A673 (cell line): ENCODE results near the gene WNK1. TPM values are rescaled to one million over a fixed set of nuclear protein-coding genes. Genes with fewer than 3 reads are reported as not detected.
A peak's percentile ranks its signal among the peaks of the same experiment; 100 is the strongest.

Source experiments
- BruUV-seq: library from RNA; stranded (reverse); fragments of 400-500 nt; replicated peaks from 2 replicates; lab custom pipeline; 2021; lab: Mats Ljungman, UMichigan
- CTCF ChIA-PET: fragments of 300-600 bp; sonication (Branson Sonifier 250); formaldehyde crosslinking; loops from one replicate; lab custom pipeline; 2022; ENCODE audit warnings: antibody characterized with exemption; lab: Charles Lee
- POLR2A ChIA-PET: fragments of 300-600 bp; sonication (Branson Sonifier 250); formaldehyde crosslinking; loops from one replicate; lab custom pipeline; 2022; ENCODE audit warnings: antibody characterized with exemption; ENCODE audit not compliant: low non-redundant PET; lab: Charles Lee
- DNase-seq: peaks from one replicate; pipeline ENCODE4 v3.0.0-alpha.2; 2015; ENCODE audit warnings: low spot score
- H3K27ac ChIP-seq: fragments of 200-600 bp; sonication (generic); 2 replicates; pipeline ENCODE4 v1.5.1; 2016; ENCODE audit warnings: mixed run types, low read depth, mild to moderate bottlenecking, mixed read lengths, antibody characterized with exemption, low read length; ENCODE audit not compliant: poor library complexity, severe bottlenecking
- H3K27me3 ChIP-seq: fragments of 200-600 bp; sonication (generic); replicated peaks from 2 replicates; pipeline ENCODE4 v1.6.1; 2017; ENCODE audit warnings: mixed run types, low read depth, mild to moderate bottlenecking, mixed read lengths, antibody characterized with exemption, low read length; ENCODE audit not compliant: insufficient read depth, poor library complexity
- H3K36me3 ChIP-seq: fragments of 200-600 bp; sonication (generic); 2 replicates; pipeline ENCODE4 v1.6.1; 2016; ENCODE audit warnings: mixed run types, mild to moderate bottlenecking, mixed read lengths, antibody characterized with exemption, low read length; ENCODE audit not compliant: insufficient read depth, poor library complexity, severe bottlenecking
- H3K4me1 ChIP-seq: fragments of 200-600 bp; sonication (generic); 2 replicates; pipeline ENCODE4 v1.6.1; 2017; ENCODE audit warnings: mixed run types, mild to moderate bottlenecking, mixed read lengths, antibody characterized with exemption, low read length; ENCODE audit not compliant: insufficient read depth, poor library complexity, severe bottlenecking
- H3K4me3 ChIP-seq: fragments of 200-600 bp; sonication (generic); 2 replicates; pipeline ENCODE4 v1.5.1; 2016; ENCODE audit warnings: low read depth, mixed run types, mild to moderate bottlenecking, mixed read lengths, low read length; ENCODE audit not compliant: poor library complexity, severe bottlenecking
- H3K9me3 ChIP-seq: fragments of 200-600 bp; sonication (generic); 2 replicates; pipeline ENCODE4 v1.6.1; 2016; ENCODE audit warnings: mixed run types, low read depth, mild to moderate bottlenecking, mixed read lengths, antibody characterized with exemption, low read length; ENCODE audit not compliant: poor library complexity, severe bottlenecking
- CTCF ChIP-seq: fragments of 300-800, 200-600 bp; sonication (generic); conservative IDR thresholded peaks from 2 replicates; pipeline ENCODE4 v1.5.1; 2017; ENCODE audit warnings: low read depth, mild to moderate bottlenecking, antibody characterized with exemption, low read length, moderate library complexity, mixed read lengths
- EZH2 ChIP-seq: fragments of 200-600 bp; sonication (generic); IDR thresholded peaks from 2 replicates; pipeline ENCODE4 v1.6.1; 2017; ENCODE audit warnings: borderline replicate concordance, low read depth, mild to moderate bottlenecking, mixed read lengths, antibody characterized with exemption, low read length; ENCODE audit not compliant: poor library complexity, severe bottlenecking
- intact Hi-C: fragments of 100-400 bp; cut with micrococcal nuclease; formaldehyde crosslinking; loops from one replicate; pipeline ENCODE4 v1.10.0; 2022; ENCODE audit not compliant: unreplicated experiment
- total RNA-seq: library from RNA; stranded (reverse); gene quantifications from 2 replicates; pipeline ENCODE4 v1.2.3, GENCODE V29; 2021

WNK1 gene
- total RNA-seq, 1 experiment from 2014 or later, result 161 TPM

DNA sequence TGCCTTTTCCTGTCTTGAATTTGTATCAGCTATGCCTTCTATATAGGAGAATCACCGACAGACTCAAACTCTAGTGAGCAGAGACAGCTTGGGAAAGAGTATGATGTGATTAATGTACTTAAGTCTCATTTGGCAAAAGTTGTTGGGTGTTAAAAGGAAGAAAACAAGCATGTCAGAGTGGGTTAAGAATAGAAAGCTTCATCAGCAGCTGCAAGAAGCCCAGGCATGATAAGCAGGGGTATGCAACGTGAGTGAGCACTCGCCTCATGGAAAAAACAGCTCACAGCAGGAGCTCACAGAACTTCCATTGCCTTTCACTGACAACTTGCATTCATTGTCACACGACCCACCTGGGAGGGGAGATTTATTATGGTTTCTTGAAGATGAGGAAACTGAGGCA is 35.9 kb upstream of the WNK1 start:
- Histone ChIP-seq H3K9me3 (no peaks in the 10 kb centered on the region), H3K36me3 (no peaks in the 10 kb centered on the region), H3K4me3 (no peak overlapping the region), H3K27ac (no peak overlapping the region), H3K27me3 (no peaks in the 10 kb centered on the region), H3K4me1 (no peaks in the 10 kb centered on the region)
- POLR2A ChIA-PET, result no interaction called here
- CTCF ChIA-PET, result no interaction called here
- TF ChIP-seq EZH2 (no peak), CTCF (no peak)
- intact Hi-C loops, result no loop called here
- DNase-seq, result no peak
- no TSS peak for BruUV-seq

DNA sequence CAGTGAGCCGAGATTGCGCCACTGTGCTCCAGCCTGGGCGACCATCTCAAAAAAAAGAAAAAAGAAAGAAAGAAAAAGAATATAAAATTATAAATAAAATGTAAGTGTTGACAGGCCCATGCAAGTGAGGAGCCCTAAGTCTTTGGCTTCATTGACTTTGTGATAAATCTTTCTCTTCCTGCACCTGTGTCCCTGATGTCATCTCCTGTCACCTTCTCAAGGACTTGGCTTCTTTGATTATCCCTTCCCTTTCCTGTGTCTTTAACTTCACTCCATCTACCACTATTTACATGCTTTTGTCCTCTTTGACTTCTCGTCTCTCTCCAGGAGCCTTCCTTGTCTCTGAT is 33.6 kb upstream of the WNK1 start:
- H3K4me1 ChIP-seq, result no peaks in the 10 kb centered on the region
- no peak for TF ChIP-seq EZH2
- no TSS peak for BruUV-seq
- intact Hi-C loops, result no loop called here
- no peak for DNase-seq
- no peak overlapping the region for H3K27ac ChIP-seq
- H3K4me3 ChIP-seq, result no peak overlapping the region
- H3K27me3 ChIP-seq, result no peaks in the 10 kb centered on the region
- POLR2A ChIA-PET, result no interaction called here
- no peaks in the 10 kb centered on the region for H3K36me3 ChIP-seq
- CTCF ChIA-PET, result no interaction called here
- no peaks in the 10 kb centered on the region for H3K9me3 ChIP-seq

DNA sequence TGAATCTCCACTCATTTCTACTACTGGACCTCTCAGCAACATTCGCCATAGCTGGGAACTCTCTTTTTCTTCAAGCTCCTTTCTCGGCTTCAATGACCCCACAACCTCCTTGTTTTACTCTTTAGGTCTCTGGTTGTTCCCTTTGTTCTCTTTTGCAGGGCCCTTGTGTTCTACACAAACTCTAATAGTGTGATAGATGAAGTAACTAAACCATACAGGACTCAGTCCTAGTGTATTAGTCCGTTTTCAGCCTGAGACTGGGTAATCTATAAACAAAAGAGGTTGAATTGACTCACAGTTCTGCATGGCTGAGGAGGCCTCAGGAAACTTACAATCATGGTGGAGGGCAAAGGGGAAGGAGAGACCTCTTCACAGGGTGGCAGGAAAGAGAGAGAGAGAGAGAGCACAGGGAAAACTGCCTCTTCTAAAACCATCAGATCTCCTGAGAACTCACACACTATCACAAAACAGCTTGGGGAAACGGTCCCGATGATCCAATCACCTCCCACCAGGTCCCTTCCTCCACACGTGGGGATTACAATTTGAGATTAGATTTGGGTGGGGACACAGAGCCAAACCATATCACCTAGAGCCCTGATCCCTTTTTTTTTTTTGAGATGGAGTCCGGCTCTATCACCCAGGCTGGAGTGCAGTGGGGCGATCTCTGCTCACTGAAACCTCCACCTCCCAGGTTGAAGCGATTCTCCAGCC is 32.0 kb upstream of the WNK1 start:
- Histone ChIP-seq H3K4me1 (no peaks in the 10 kb centered on the region), H3K27me3 (no peaks in the 10 kb centered on the region), H3K9me3 (no peaks in the 10 kb centered on the region), H3K27ac (no peak overlapping the region), H3K36me3 (no peaks in the 10 kb centered on the region), H3K4me3 (no peak overlapping the region)
- intact Hi-C loops, result no loop called here
- no TSS peak for BruUV-seq
- no peak for DNase-seq
- CTCF ChIA-PET, result no interaction called here
- POLR2A ChIA-PET, result no interaction called here
- TF ChIP-seq EZH2, result no peak

- DNase-seq, result peak; percentile 27
- intact Hi-C loops, result no loop called here
- Histone ChIP-seq H3K27ac (no peak overlapping the region), H3K4me1 (no peaks in the 10 kb centered on the region), H3K27me3 (no peaks in the 10 kb centered on the region), H3K9me3 (no peaks in the 10 kb centered on the region), H3K36me3 (no peaks in the 10 kb centered on the region), H3K4me3 (no peak overlapping the region)
- ChIA-PET CTCF (interaction anchor here (0.6 kb wide), 1 partner anchor 343 kb away, joined by 3 read pairs; no protein-coding TSS in a partner anchor), POLR2A (no interaction called here)
- no TSS peak for BruUV-seq
- TF ChIP-seq CTCF, result no peak
- no peak for TF ChIP-seq EZH2
Observed at GRCh38 chr12:724194-724855, 28.1 kb upstream of the WNK1 start.
